HG02870 (cell line): ENCODE data around the gene GNAZ.

Experiments
- ATAC-seq: cut with Tn5 transposase; IDR thresholded peaks from one replicate; pipeline ENCODE4 v1.9.1; 2021; ENCODE audit warnings: mild to moderate bottlenecking, moderate library complexity; ENCODE audit not compliant: unreplicated experiment

The GNAZ gene

DNA sequence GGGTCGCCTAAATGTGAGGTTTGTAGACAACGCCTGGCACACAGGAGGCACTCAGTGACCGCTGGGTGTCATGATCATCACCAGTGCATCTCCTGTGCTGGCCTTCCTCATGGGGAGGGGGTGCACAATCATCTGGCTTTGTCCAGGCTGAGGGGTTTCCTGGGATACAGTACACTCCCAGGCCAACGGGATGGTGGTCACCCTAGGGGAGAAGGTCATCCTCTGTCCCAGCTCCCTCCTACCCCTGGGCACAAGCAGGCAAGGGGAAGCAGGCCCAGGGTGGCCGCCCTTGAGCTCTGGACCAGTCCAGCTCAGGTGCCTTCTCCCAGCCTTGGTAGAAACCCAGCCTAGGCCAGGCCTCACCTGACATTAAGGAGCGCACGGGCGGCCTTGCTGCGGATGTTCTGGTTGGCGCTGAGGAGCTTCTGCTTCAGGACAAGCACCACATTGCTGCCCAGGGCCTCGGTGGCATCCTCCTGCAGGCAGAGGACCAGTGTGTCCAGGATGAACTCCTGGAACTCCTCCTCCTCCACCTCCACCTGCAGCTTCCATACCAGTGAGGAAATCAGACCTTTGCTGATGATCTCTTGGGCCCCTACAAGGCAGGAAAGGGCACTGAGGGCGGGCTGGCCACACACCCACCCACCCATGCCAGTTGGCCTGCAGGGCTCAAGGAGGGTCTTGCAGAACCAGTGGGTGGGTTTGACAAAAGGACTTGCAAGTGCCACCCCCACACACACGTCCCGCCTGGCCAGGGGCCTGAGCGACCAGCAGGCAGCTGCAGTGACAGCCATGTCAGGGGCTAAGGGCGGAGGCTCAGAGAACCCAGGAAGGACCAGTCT lies 6.6 kb upstream of the GNAZ start:
- ATAC-seq = no peak

DNA sequence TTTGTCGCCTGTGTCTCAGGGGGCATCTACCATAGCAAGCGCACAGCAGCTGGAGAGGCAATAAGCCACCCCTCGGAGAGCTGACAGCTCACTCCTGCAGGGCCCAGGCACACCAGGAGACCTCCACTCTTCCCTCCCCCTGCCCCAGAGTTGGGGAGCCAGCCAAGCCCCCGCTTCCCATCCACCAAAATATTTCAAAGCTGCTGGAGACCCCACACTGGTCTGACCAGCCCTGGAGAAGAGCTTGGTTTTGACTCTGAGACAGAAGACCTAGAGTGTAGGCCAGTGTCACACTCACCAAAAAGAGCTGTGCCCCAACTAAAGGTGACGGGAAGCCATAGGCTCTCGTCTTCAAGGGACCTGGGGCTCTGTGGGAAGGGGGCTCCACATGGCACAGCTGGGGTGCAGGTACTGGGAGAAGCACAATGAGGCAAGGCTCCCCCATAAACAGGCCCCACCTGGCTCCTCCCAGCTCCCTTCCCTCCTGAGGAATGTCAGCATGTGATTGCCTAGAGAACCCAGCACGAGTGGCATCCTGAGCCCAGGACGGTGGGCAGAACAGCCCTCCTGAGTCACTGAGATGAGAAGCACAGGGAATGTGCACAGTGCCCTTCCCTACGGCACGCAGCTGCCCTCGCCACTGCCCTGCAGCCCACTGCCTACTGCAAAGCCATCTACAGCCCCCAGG lies 5.8 kb upstream of the GNAZ start:
- no peak for ATAC-seq

DNA sequence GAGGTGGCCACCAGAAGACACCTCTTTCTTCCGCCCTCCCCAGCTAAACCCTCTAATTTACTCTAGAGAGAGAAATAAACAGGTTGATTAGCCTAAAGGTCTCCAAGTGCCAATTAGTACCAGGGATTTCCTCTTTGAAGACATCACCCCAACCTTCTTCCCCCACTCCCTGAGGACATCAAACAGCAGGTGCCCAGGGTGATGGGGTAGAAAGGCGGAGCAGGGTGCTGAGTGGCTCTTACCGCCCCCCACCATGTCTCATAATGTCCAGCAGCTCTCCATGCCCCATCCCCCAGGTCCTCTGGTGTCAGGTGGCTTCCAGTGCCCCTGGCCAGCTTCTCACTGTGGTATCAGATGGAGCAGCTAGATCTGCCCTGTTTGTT lies 5.3 kb upstream of the GNAZ start:
- no peak for ATAC-seq

DNA sequence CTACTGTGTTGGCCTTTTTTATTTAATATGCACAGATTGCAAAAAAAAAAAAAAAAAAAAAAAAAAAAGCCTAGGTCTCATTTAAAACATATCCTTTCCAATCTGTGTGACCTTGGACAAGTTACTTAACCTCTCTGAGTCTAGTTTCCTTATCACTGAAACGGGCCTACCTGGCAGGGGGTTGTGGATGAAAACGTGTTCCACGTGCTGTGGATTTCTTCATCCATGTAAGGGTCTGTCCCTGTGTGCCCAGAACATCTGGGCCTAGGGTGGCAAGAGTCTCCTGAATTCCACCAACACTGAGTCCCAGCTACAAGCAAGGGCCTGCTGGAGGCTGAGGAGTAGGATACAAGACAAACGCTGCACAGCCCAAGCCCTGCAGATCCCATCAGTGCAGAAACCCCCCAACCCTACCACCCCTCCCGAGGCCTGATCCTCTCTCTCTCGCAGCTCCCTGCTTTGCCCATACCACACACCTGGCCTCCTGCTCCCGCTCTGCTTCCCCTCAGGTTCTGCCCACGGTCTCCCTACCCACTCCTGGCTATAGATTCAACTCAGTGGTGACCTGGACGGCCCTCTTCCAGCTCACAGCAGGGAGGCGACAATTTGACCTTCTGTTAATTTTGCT lies 4.7 kb upstream of the GNAZ start:
- no peak for ATAC-seq

DNA sequence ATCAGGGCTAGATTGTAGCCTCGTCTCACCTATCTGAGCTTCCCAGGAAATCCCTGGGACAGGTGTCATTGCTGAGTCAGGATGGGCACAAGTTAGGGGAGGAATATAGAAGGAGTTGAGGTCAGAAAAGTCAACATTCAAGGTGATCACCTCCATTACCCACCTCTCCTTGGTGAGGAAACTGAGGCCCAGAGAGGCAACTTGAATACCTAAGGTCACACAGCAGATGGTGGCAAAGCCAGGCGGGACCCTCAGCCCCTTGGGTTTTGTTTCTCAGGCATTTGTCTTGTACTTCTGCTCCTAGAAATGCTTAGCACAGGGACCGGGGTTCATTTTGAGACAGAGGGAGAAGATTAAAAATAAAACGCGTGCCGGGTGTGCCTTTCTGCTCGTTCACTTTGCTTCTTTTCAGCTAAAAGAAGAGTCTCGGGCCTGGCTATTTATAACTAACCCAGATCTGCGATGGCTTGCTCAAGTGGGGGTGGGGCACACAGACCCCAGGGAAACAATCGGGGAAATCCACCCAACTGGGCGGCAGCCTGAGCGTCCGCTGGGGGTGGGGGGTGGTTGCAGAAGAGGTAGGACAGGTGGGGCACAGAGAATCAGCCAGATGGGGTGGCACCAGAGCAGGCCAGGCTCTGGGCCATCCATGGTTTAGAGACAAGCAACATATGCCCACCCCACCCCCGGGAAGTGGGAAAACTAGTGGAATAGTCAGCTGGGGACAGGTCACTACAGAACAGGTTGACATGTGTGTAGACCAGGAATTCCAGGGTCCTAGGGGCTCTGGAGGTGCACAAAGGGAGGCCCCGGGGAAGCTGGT lies 3.9 kb upstream of the GNAZ start:
- ATAC-seq = no peak

DNA sequence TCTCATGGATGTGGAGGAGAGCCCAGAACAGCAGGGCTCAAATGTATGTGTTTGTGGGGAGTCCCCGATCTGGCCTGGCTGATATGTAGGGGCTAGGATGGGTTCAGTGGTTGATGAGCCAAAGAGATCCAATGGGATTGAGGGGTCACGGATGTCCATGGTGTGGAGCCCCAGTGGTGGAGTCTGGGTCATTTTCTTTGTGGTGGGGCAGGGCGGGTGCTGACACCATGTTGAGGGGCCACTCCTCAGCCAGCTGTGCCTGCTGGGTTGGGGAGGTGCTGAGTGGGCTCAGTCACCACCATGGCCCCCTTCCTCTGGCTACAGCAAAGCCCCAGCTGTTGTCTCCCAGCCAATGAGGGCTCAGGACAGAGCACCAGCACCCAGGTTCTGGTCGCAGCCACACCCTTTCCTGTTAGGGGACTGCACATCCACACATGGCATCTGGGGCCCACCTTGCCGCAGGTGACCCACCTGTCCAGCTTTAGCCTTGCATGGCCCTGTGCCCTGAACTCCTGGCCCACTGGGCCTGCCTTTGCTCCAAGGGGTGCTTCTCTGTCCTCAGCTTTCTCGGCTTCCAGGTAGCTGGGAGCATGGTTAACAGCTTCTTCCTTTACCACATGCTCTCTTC lies 3.2 kb upstream of the GNAZ start:
- ATAC-seq = no peak

DNA sequence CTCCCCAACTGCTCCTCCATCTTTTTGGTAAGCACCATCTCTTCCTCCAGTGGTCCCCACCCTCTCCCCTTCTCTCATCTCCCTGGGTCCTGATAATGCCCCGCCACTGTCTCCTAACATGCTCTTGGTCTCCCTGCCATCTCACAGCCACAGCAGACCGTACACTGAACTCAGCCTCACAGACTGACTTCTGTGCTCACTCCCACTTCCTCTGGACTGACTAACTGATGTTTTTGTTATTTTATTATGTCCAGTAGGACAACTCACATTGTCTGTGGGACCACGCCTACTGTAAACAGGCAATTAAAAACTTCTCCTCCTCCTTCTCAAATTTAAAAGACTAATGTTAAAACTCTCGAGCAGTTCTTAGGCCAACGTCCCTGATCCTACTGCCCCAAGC lies 2.6 kb upstream of the GNAZ start:
- ATAC-seq = no peak

DNA sequence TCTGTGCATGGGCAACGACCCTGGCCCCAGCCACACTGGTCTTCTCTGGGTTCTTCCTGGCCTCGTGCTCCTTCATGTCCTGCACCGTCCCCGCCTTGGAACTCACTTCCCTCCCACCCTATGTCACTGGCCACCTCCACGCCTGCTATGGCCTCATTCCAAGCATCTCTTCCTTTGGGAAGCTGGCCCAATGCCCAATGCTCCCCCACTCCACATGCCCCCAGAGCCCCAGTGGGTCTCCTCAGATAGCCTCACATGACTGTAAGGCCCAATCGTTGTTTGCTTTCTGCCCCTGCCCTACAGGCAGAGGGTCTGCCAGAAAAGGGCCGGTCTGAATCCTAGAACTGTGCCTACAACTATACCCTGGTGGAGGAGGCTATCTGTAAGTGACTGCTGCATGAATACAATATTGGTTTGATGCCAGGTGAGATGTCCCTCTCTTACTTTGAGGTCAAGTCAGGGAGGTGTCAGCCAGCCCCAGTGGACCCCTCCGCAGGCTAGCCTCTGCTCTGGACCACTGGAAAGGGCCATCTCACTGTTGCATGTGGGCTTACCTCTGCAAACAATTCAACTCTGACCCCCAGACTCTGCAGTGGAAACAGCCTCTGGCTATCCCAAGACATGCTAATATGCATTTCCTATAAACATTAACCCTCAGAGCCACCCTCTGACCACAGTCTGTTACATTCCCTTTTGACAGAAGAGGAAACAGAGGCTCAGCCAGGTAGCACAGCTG lies 2.1 kb upstream of the GNAZ start:
- ATAC-seq = no peak

DNA sequence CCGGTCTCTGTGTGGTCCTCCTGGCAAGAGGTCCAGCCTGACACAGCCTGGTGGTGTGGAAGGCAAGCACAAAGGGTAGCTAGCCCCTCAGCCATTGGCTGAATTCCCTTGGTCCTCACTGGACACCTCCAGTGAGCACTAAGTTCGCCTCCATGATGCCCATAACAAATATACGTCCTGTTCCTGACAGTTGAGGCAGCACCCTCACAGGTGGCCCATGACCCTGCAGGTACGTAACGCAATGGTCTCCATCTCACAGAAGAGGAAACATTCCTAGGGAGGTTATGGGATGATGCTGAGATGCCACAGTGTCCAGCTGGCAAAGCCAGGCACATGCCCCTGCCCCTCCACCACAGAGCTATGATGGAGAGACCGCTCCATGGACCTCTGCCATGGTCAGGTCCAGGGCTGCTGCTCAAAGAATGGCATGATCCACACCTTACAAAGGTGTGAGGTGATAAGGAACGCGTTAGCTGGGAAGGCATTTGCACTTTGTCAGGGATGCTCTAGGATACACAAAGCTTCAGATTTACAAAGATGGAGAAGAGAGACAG lies 1.4 kb upstream of the GNAZ start:
- ATAC-seq = no peak

DNA sequence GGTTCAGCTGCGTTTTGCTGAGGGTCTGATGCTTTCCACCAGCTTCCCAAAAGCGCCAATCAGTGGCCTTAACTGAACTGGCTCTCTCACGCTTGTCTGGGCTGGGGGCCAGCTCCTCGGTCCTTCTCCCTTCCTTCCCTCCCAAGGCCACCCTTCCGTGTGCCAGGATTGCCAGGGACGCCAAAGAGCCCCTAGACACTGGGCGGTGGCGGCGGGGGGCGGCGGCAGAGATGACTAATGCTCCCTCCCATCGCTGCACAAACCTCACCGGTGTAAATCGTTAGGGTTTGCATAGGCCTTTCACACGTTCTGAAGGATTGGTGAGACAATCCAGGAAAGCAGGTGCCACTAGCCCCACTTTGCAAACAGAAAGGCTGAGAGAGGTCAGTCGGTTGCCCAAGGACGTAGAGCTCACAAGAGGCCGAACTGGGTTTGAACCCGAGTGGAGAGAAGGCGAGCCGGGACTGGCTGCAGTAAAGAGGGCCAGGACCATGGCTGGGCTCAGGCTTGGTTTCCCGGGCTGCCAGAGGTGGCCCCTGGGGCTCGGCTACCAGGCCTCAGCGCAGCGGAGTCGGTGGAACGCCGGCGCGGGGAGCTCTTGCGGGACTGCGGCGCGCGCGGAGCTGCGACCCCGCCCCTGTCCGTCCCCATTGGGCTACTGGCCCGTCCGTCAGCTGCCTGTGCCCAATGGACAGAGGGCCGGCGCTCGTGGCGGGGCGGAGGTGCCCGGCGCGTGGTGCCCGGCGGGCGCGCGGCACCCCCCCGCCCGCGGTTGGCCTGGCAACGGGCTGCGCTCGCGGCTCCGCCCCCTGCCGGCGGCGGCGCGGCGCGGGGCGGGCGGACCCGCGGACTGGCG lies 589 bp upstream of the GNAZ start:
- ATAC-seq = peak; percentile 71

DNA sequence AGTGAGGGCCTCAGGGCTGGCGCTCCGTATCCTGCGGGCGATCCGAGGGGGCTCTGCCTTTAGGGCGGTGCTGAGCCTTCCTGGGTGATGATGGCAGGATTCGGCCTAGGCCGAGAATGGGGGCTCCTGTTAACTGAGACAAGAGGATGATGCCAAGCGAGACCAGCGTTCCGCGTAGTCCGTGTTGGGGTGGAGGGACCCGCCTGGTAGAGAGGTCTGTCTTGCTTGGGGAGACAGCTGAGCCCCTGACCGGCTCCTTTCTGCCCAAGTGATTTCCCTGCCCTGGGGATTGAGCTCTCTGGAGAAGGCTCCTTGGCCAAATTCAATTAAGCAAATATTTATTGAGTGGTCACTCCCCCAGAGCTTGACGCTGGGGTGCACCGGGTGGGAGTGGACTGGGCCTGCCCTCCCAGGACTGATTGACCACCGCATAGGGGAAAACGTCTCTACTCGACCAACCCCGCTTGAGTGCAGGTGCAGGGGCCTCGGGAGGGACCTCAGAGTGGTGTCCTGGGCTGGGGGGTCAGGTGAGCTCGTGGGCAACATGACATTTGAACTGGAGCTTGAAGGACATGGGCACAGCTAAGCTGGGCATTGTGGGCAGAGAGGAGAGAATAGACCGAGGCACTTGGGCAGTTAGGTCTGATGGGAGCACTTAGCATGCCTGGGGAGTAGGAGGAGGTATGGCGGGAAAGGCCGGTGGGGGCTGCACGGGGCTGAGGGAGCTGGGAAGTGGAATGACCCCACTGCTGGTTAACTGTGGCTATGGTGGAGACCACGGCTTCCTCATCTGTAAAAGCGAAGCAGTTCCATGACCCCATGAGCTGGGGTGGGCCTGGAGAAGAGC lies 1.1 kb downstream of the GNAZ start:
- ATAC-seq = no peak

DNA sequence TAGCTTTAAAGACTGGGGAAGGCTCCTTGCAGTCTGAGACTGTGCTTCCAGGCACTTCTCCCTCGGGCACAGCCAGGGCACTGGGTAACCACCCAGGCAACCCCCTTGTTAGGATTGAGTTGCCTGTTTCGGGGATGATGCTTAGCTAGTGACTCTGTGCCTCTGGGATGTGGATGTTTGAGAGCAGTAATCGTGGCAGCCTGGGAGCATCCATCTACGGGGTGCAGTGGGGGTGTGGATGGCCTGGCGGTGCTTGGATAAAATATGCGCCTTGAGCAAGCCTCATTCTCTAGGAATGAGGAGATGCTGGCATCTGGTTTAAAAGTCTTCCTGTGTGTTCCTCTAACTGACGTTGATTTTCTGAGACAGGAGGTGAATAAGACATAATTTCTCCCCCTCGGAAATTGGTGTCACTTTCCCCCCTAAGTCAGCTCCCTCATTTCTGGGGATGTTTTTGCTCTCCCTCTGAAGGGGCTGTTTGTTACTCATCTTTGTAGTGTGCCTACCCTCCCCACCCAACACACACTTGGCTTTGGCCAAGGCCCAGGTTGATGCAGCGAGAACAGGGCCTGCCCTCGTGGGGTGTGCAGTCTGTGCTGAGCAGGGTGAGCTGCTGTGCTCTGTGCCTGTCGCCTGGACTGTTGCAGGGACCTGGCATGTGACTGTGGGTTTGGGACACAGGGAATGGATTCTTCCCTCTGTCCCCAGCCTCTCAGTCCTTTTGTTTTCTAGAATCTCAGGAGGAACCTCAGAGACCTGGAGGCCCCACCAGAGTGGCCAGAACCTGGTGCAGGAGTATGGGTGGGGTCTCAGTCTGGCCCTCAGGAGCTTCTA lies 2.0 kb downstream of the GNAZ start:
- ATAC-seq = no peak

DNA sequence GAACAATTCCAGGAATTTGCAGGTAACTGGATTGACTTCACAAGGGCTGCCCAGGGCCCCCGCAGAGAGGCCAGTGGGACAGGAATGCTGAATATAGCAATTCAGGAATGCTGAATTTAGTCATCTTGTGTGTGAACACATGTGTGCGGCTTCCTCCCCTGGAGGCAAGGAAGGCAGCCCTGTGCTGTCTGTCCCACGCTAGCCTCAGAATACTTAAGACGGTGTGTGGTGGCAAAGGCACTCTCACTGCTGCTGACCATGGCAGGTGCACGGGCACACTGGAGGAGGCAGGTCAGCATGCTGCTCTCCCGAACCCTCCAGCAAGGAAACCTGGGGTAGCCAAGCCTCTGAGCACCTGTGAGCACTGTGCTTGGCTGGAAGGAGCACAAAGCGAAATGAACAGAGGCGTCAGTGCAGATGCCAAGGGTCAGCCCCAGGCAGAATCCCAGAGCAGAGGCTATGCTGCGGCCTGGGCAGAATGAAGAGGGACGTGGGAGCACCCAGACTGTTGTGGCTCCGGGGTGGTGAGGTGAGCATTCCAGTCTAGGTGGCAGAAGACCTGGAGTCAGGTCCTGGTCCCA lies 2.7 kb downstream of the GNAZ start:
- ATAC-seq = no peak

DNA sequence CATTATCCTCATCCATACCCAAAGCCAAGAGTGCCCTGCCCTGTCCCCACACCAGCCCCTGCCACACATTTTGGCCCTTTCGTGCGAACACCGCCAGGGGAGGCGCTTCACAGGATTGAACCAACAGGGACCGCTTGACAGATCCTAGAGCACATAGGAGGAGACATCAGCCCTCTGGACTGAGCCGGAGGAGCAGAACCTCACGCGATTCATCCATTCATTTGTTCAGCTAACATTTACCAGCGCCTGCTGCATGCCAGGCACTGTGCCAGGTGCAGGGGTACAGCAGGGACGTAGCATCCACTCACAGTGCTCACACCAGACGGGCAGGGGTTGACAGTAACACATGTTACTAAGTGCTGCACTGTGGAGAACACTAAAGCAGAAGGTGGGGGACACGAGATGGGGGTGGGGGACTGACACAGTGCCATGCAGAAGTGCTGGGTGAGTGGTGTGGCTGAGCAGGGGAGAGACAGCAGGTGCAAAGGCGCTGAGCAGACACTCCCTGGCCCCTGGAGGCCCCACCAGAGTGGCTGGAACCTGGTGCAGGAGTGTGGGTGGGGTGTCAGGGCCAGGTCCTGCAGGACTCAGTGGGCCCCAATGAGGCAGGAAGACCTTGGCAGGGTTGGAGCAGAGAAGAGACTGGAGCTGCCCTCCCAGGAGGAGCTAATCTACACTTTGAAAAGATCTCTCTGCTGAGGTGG lies 3.4 kb downstream of the GNAZ start:
- no peak for ATAC-seq

DNA sequence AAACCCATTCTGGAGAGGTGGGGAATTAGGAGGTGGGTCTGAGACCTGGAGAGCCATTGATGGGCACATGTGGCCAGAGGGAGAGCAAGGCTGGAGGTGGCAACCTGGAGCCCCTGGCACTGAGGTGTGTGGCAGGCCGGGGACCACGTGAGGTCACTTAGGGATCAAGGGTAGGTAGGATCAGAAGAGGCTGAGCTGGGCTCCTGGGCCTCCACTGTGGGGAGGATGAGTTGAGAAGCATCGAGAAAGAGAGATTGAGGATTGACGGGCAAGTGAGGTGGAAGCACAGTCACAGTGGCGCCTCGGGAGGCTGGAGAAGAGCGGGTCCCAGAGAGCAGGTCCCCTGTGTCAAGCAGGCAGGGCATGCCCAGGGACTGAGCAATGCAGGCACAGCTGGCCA lies 4.1 kb downstream of the GNAZ start:
- ATAC-seq = no peak

DNA sequence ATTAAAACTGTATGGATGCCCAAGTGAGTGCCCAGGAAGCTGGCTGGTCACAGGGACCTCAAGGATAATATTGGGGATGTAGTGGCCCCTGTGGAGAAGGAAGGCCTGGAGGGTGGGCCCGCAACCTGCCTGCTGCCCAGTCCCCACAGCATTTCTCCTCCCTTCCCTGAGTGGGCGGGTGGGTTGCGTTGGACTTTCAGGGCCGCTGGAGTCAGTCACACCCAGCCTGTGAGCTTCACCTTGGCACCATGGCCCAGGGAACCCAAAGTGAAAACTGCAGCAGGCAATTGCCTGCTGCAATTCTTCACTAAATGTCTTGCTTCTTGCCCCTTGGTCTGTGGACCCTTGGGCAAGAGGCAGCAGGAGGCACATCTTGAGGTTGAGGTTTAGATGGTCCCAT lies 4.7 kb downstream of the GNAZ start:
- ATAC-seq = no peak
